ENCODE data around the gene DGKB. TPM values are rescaled to one million over a fixed set of nuclear protein-coding genes. Genes with fewer than 3 reads are reported as not detected.

DGKB gene
- total RNA-seq, 4 donors from 2014 or later, result 0.78 to 2.5 (median 1.5) TPM

- Histone ChIP-seq H3K9me3 (no peaks in the 10 kb centered on the region), H3K36me3 (no peaks in the 10 kb centered on the region), H3K27me3 (no peaks in the 10 kb centered on the region), H3K27ac (no peak overlapping the region), H3K4me1 (peaks cover 0 to 8% (median 0%) of the 10 kb centered on the region in 4 donors), H3K4me3 (no peak overlapping the region)
- TF ChIP-seq, protein P1, sequence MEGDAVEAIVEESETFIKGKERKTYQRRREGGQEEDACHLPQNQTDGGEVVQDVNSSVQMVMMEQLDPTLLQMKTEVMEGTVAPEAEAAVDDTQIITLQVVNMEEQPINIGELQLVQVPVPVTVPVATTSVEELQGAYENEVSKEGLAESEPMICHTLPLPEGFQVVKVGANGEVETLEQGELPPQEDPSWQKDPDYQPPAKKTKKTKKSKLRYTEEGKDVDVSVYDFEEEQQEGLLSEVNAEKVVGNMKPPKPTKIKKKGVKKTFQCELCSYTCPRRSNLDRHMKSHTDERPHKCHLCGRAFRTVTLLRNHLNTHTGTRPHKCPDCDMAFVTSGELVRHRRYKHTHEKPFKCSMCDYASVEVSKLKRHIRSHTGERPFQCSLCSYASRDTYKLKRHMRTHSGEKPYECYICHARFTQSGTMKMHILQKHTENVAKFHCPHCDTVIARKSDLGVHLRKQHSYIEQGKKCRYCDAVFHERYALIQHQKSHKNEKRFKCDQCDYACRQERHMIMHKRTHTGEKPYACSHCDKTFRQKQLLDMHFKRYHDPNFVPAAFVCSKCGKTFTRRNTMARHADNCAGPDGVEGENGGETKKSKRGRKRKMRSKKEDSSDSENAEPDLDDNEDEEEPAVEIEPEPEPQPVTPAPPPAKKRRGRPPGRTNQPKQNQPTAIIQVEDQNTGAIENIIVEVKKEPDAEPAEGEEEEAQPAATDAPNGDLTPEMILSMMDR (IDR thresholded peaks at IDR 0.05), result no peak
- no peak for TF ChIP-seq EP300 (IDR thresholded peaks at IDR 0.05)
- no peak for TF ChIP-seq POLR2A (IDR thresholded peaks at IDR 0.05)
- DNase-seq (ENCODE audit: low spot score in 2 of 2), result no peak
- WGBS, 2 donors, result 78 to 85% methylated on average over 2 of the region's 2 CpGs
These were observed 136.8 kb downstream of the DGKB start for GRCh38 chr7:14765731-14766130.

- 32 to 41% methylated on average over 1 of the region's 1 CpG for WGBS, 2 donors
- Histone ChIP-seq H3K4me3 (no peak overlapping the region), H3K27ac (no peak overlapping the region), H3K27me3 (no peaks in the 10 kb centered on the region), H3K4me1 (peaks cover 0 to 8% (median 0%) of the 10 kb centered on the region in 4 donors), H3K9me3 (no peaks in the 10 kb centered on the region), H3K36me3 (no peaks in the 10 kb centered on the region)
- no peak for DNase-seq (ENCODE audit: low spot score in 2 of 2)
- TF ChIP-seq POLR2A (IDR thresholded peaks at IDR 0.05), result no peak
- TF ChIP-seq EP300 (IDR thresholded peaks at IDR 0.05), result no peak
- TF ChIP-seq, protein P1 (IDR thresholded peaks at IDR 0.05), result no peak
These were observed 140.0 kb downstream of the DGKB start for GRCh38 chr7:14762561-14762960.

DNA sequence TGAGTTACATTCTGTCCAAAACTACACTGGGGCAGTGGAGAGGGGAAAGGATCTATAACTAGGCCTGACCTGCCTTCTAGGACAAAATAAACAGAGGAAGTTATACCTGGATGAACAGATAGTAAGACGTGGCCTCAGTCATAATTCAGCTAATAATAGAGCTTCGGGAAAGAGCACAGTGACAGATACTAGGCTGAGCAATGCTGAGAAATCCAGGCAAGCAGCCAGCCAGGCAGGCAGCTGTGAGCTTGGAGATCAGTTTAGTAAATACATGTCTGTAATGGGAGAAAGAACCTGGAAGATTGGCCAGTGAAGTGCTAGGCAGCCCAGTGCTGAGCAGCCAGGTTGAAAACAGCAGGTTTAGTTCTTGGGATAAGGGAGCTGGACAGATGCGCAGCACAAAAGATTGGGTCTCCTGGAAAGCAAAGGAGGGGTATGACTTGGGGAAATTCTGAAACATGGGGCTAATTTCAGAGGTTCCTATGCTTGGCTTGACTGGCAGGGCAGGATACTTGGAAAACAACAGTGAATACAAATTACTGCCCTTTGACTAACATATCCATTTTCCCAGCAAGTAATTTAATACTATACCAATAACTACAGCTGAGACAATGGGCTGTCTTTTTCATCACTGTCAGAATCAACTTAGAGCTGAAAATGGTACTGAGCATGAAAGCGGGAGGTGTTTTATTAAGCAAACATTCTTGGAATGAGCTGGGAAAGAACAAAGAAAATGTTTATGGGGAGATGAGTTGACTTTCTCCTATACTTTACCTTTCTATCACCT is 140.8 kb downstream of the DGKB start:
- Histone ChIP-seq H3K27ac (no peak overlapping the region), H3K9me3 (no peaks in the 10 kb centered on the region), H3K27me3 (no peaks in the 10 kb centered on the region), H3K36me3 (no peaks in the 10 kb centered on the region), H3K4me1 (peaks cover 0 to 8% (median 0%) of the 10 kb centered on the region in 4 donors), H3K4me3 (no peak overlapping the region)
- 55 to 60% methylated on average over 4 of the region's 4 CpGs for WGBS, 2 donors
- no peak for TF ChIP-seq POLR2A (IDR thresholded peaks at IDR 0.05)
- TF ChIP-seq EP300 (IDR thresholded peaks at IDR 0.05), result no peak
- TF ChIP-seq, protein P1 (IDR thresholded peaks at IDR 0.05), result no peak
- DNase-seq (ENCODE audit: low spot score in 2 of 2), result no peak

- 84 to 88% methylated on average over 3 of the region's 3 CpGs for WGBS, 2 donors
- H3K9me3 ChIP-seq, result no peaks in the 10 kb centered on the region
- H3K27ac ChIP-seq, result no peak overlapping the region
- no peak for TF ChIP-seq POLR2A (IDR thresholded peaks at IDR 0.05)
- no peak for TF ChIP-seq EP300 (IDR thresholded peaks at IDR 0.05)
- TF ChIP-seq, protein P1 (IDR thresholded peaks at IDR 0.05), result no peak
- no peaks in the 10 kb centered on the region for H3K27me3 ChIP-seq
- no peak overlapping the region for H3K4me3 ChIP-seq
- no peaks in the 10 kb centered on the region for H3K36me3 ChIP-seq
- DNase-seq (ENCODE audit: low spot score in 2 of 2), result no peak
- H3K4me1 ChIP-seq, result peaks cover 0 to 8% (median 0%) of the 10 kb centered on the region in 4 donors
These were observed 141.6 kb downstream of the DGKB start for GRCh38 chr7:14760730-14761478.

DNA sequence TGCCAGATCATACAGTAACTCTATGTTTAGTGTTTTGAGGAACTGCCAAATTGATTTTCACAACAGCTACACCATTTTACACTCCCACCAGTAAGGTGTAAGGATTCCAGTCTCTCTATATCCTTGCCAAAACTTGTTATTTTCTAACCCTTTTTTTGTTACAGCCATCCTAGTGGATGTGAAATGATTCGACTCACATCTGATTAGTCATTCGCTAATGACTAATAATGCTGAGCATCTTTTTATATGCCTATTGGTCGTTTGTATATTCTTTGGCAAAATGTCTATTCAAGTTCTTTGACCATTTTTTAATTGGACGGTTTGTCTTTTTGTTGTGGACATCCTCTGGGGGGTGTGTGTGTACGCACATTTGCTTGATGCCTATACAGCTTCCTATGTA is 142.8 kb downstream of the DGKB start:
- no peak for DNase-seq (ENCODE audit: low spot score in 2 of 2)
- Histone ChIP-seq H3K9me3 (no peaks in the 10 kb centered on the region), H3K36me3 (no peaks in the 10 kb centered on the region), H3K27me3 (no peaks in the 10 kb centered on the region), H3K27ac (no peak overlapping the region), H3K4me1 (peaks cover 0 to 8% (median 0%) of the 10 kb centered on the region in 4 donors), H3K4me3 (no peak overlapping the region)
- 87 to 90% methylated on average over 5 of the region's 5 CpGs for WGBS, 2 donors
- no peak for TF ChIP-seq POLR2A (IDR thresholded peaks at IDR 0.05)
- TF ChIP-seq, protein P1 (IDR thresholded peaks at IDR 0.05), result no peak
- no peak for TF ChIP-seq EP300 (IDR thresholded peaks at IDR 0.05)
